SK-N-SH (cell line): ENCODE measurements around the gene GPC5. TPM values are rescaled to one million over a fixed set of nuclear protein-coding genes. Genes with fewer than 3 reads are reported as not detected.

Experiments
- CTCF ChIA-PET: fragments of 300-600, 350-600 bp; formaldehyde crosslinking; extraction: SDS; loops from one replicate; lab custom pipeline; 2021; lab: Yijun Ruan, JAX
- POLR2A ChIA-PET: fragments of 350-600 bp; sonication (Branson Sonifier 250); formaldehyde crosslinking; extraction: SDS; loops from one replicate; lab custom pipeline; 2020; ENCODE audit warnings: antibody characterized with exemption, inconsistent platforms; lab: Yijun Ruan, JAX
- DNase-seq: peaks from one replicate; pipeline ENCODE4 v3.0.0; 2012
- H2AFZ ChIP-seq: fragments of 200-600 bp; sonication (generic); 2 replicates; pipeline ENCODE4 v1.8.1; 2016; ENCODE audit warnings: antibody characterized with exemption, mild to moderate bottlenecking, low read depth
- H3F3A ChIP-seq: fragments of 200-600 bp; sonication (generic); replicated peaks from 2 replicates; pipeline ENCODE3; 2016; ENCODE audit warnings: antibody characterized with exemption, mild to moderate bottlenecking; ENCODE audit not compliant: insufficient read depth
- H3K27ac ChIP-seq, 2 experiments: fragments of 200-500 bp in 1 of 2; fragments of 200-600 bp in 1 of 2; sonication (Bioruptor generic) in 1 of 2; sonication (generic), shearing (Covaris generic) in 1 of 2; 2 replicates each; pipeline versions ENCODE4 v1.5.1 to v1.6.1; 2014 to 2016; ENCODE audit warnings: low read depth in 2 of 2, inconsistent platforms in 1 of 2, low read length in 1 of 2, mild to moderate bottlenecking in 1 of 2, mixed read lengths in 1 of 2
- H3K27me3 ChIP-seq: fragments of 200-600 bp; sonication (generic), shearing (Covaris generic); 2 replicates; pipeline ENCODE4 v1.6.1; 2016; ENCODE audit warnings: mixed run types; ENCODE audit not compliant: insufficient read depth
- H3K36me3 ChIP-seq, 2 experiments: fragments of 200-500 bp in 1 of 2; fragments of 200-600 bp in 1 of 2; sonication (Bioruptor generic) in 1 of 2; sonication (generic) in 1 of 2; replicated peaks in 1 of 2; 2 replicates each; pipeline versions ENCODE3 to v1.5.1; 2014 to 2016; ENCODE audit warnings: low read length in 1 of 2, mild to moderate bottlenecking in 1 of 2; ENCODE audit not compliant: insufficient read depth in 2 of 2, control insufficient read depth in 1 of 2
- H3K4me1 ChIP-seq, 2 experiments: fragments of 200-500 bp in 1 of 2; fragments of 200-600 bp in 1 of 2; sonication (Bioruptor generic) in 1 of 2; sonication (generic), shearing (Covaris generic) in 1 of 2; 2 replicates each; pipeline versions ENCODE4 v1.5.1 to v1.6.1; 2014 to 2016; ENCODE audit warnings: low read depth in 1 of 2, low read length in 1 of 2, mixed run types in 1 of 2; ENCODE audit not compliant: insufficient read depth in 2 of 2, control insufficient read depth in 1 of 2
- H3K4me2 ChIP-seq: fragments of 200-600 bp; sonication (generic), shearing (Covaris generic); 2 replicates; pipeline ENCODE4 v1.6.1; 2017; ENCODE audit warnings: mixed run types
- H3K4me3 ChIP-seq, 2 experiments: fragments of 200-500 bp in 1 of 2; fragments of 200-600 bp in 1 of 2; sonication (Bioruptor generic) in 1 of 2; sonication (generic), shearing (Covaris generic) in 1 of 2; 2 replicates each; pipeline versions ENCODE4 v1.5.1 to v1.8.1; 2014 to 2016; ENCODE audit warnings: low read depth in 2 of 2, inconsistent platforms in 1 of 2, low read length in 1 of 2, mild to moderate bottlenecking in 1 of 2, mixed read lengths in 1 of 2, moderate library complexity in 1 of 2
- H3K79me2 ChIP-seq: fragments of 200-600 bp; sonication (generic); 2 replicates; pipeline ENCODE4 v1.8.1; 2017; ENCODE audit warnings: mild to moderate bottlenecking; ENCODE audit not compliant: insufficient read depth
- H3K9ac ChIP-seq: fragments of 200-600 bp; sonication (generic); 2 replicates; pipeline ENCODE4 v1.6.1; 2017; ENCODE audit warnings: mixed run types
- H3K9me2 ChIP-seq: fragments of 200-600 bp; sonication (generic); 2 replicates; pipeline ENCODE4 v1.6.1; 2017; ENCODE audit warnings: mixed run types
- H3K9me3 ChIP-seq: fragments of 200-600 bp; sonication (generic); 2 replicates; pipeline ENCODE4 v1.6.1; 2017; ENCODE audit warnings: mixed run types, mild to moderate bottlenecking, moderate library complexity
- H4K20me1 ChIP-seq: fragments of 200-600 bp; sonication (generic); 2 replicates; pipeline ENCODE4 v1.6.1; 2017; ENCODE audit warnings: mild to moderate bottlenecking, mixed run types; ENCODE audit not compliant: insufficient read depth
- CTCF ChIP-seq: fragments of 200-600 bp; sonication (generic); IDR thresholded peaks from 2 replicates; pipeline ENCODE4 v1.6.1; 2017; ENCODE audit warnings: antibody characterized with exemption, mild to moderate bottlenecking, moderate library complexity
- EP300 ChIP-seq, 2 experiments: IDR thresholded peaks; 2 replicates each; pipeline versions ENCODE4 v1.4.0 to v1.6.1; 2012; ENCODE audit warnings: borderline replicate concordance in 1 of 2, low read depth in 1 of 2, low read length in 1 of 2
- EZH2phosphoT487 ChIP-seq: fragments of 200-600 bp; sonication (generic); IDR thresholded peaks from 2 replicates; pipeline ENCODE4 v1.6.1; 2017; ENCODE audit warnings: low read depth, mixed run types, mild to moderate bottlenecking, antibody characterized with exemption, moderate library complexity, borderline replicate concordance
- FOSL2 ChIP-seq: IDR thresholded peaks from 2 replicates; pipeline ENCODE4 v1.4.0; 2012; ENCODE audit warnings: low read depth, mild to moderate bottlenecking, moderate library complexity, borderline replicate concordance
- FOXJ3 ChIP-seq: sonication (generic); formaldehyde crosslinking; IDR thresholded peaks from 2 replicates; pipeline ENCODE4 v1.5.1; 2020; ENCODE audit warnings: mild to moderate bottlenecking, missing genetic modification reagents
- FOXM1 ChIP-seq: IDR thresholded peaks from 2 replicates; pipeline ENCODE4 v1.4.0; 2012; ENCODE audit warnings: low read depth, mild to moderate bottlenecking
- GABPA ChIP-seq: IDR thresholded peaks from 2 replicates; pipeline ENCODE4 v1.4.0; 2012; ENCODE audit warnings: low read depth, mild to moderate bottlenecking
- GATA2 ChIP-seq: sonication (generic); formaldehyde crosslinking; IDR thresholded peaks from 2 replicates; pipeline ENCODE4 v1.5.0; 2020; ENCODE audit warnings: mild to moderate bottlenecking, missing genetic modification reagents
- JUND ChIP-seq: IDR thresholded peaks from 2 replicates; pipeline ENCODE4 v1.4.0; 2012
- MEF2A ChIP-seq: IDR thresholded peaks from 2 replicates; pipeline ENCODE4 v1.4.0; 2012; ENCODE audit warnings: low read depth, borderline replicate concordance
- MXI1 ChIP-seq: IDR thresholded peaks from 2 replicates; pipeline ENCODE4 v1.6.1; 2012; ENCODE audit warnings: mild to moderate bottlenecking, low read depth, low read length, improper control_type of control experiment
- POLR2AphosphoS5 ChIP-seq: IDR thresholded peaks from 2 replicates; pipeline ENCODE4 v1.6.1; 2012; ENCODE audit warnings: low read depth, low read length
- RAD21 ChIP-seq: IDR thresholded peaks from 2 replicates; pipeline ENCODE4 v1.6.1; 2012; ENCODE audit warnings: mild to moderate bottlenecking, low read length
- RCOR1 ChIP-seq: fragments of 150-350 bp; IDR thresholded peaks from 2 replicates; pipeline ENCODE4 v1.6.1; 2017; ENCODE audit warnings: antibody characterized with exemption, low read length
- REST ChIP-seq: IDR thresholded peaks from 2 replicates; pipeline ENCODE4 v1.6.1; 2012; ENCODE audit warnings: mild to moderate bottlenecking, low read depth, low read length, moderate library complexity
- RXRA ChIP-seq: IDR thresholded peaks from 2 replicates; pipeline ENCODE4 v1.4.0; 2012; ENCODE audit warnings: low read depth, mild to moderate bottlenecking, borderline replicate concordance
- TCF12 ChIP-seq: IDR thresholded peaks from 2 replicates; pipeline ENCODE4 v1.4.0; 2012
- TEAD4 ChIP-seq: IDR thresholded peaks from 2 replicates; pipeline ENCODE4 v1.4.0; 2012; ENCODE audit warnings: mild to moderate bottlenecking, borderline replicate concordance; ENCODE audit not compliant: insufficient read depth
- USF1 ChIP-seq: IDR thresholded peaks from 2 replicates; pipeline ENCODE4 v1.4.0; 2012; ENCODE audit warnings: low read depth, borderline replicate concordance
- USF2 ChIP-seq: fragments of 150-350 bp; IDR thresholded peaks from 2 replicates; pipeline ENCODE4 v1.6.1; 2017; ENCODE audit warnings: antibody characterized with exemption, low read length, low read depth, borderline replicate concordance
- YY1 ChIP-seq: IDR thresholded peaks from 2 replicates; pipeline ENCODE4 v1.4.0; 2012; ENCODE audit warnings: low read depth, mild to moderate bottlenecking
- WGBS: methylation state at CpG from one replicate; pipeline ENCODE4 v1.1.6; 2017; ENCODE audit warnings: low lambda C conversion rate; 5-methylcytosine and 5-hydroxymethylcytosine counted together
- polyA plus RNA-seq, 3 experiments: library from polyadenylated mRNA; depleted of rRNA; stranded (reverse); fragments of >200 nt; gene quantifications; 2 replicates each; pipeline ENCODE4 v1.2.3, GENCODE V29; 2012

GPC5 gene
- polyA plus RNA-seq, 1 of the 3 experiments (the other 2 are of a cell fraction), result 0.03 TPM

GRCh38 chr13:91493442-91493841, 95.0 kb downstream of the GPC5 start:
- Histone ChIP-seq H3K4me3 (no peak overlapping the region), H3K9ac (no peak overlapping the region), H3K9me3 (no peaks in the 10 kb centered on the region), H3K4me2 (no peak overlapping the region), H4K20me1 (no peaks in the 10 kb centered on the region), H3K27me3 (no peaks in the 10 kb centered on the region), H3K4me1 (no peaks in the 10 kb centered on the region), H2AFZ (no peak overlapping the region), H3F3A (no peaks in the 10 kb centered on the region), H3K36me3 (no peaks in the 10 kb centered on the region), H3K27ac (no peak overlapping the region), H3K79me2 (no peaks in the 10 kb centered on the region), H3K9me2 (no peaks in the 10 kb centered on the region)
- CTCF ChIA-PET, result no interaction called here
- TF ChIP-seq USF2 (no peak), TEAD4 (no peak), GATA2 (CRISPR knock-in tag) (no peak), EP300 (IDR thresholded peaks at IDR 0.05; ENCODE audit: borderline replicate concordance in 1 of 2, low read depth in 1 of 2, low read length in 1 of 2) (no peak), MXI1 (no peak), GABPA (no peak), EZH2phosphoT487 (no peak), JUND (no peak), RXRA (no peak)
- POLR2A ChIA-PET, result no interaction called here
- no peak for DNase-seq
- 41% methylated on average over 5 of the region's 5 CpGs for WGBS

GRCh38 chr13:91498298-91498697, 99.9 kb downstream of the GPC5 start:
- Histone ChIP-seq H3K36me3 (no peaks in the 10 kb centered on the region), H3K27ac (no peak overlapping the region), H3K27me3 (no peaks in the 10 kb centered on the region), H2AFZ (no peak overlapping the region), H4K20me1 (no peaks in the 10 kb centered on the region), H3K4me3 (no peak overlapping the region), H3K9ac (no peak overlapping the region), H3K4me2 (no peak overlapping the region), H3K9me3 (no peaks in the 10 kb centered on the region), H3K79me2 (no peaks in the 10 kb centered on the region), H3K9me2 (no peaks in the 10 kb centered on the region), H3K4me1 (no peaks in the 10 kb centered on the region), H3F3A (no peaks in the 10 kb centered on the region)
- ChIA-PET CTCF (no interaction called here), POLR2A (no interaction called here)
- no peak for DNase-seq
- WGBS, result 52% methylated on average over 5 of the region's 5 CpGs
- no peak for TF ChIP-seq CTCF
- TF ChIP-seq USF1, result no peak
- TF ChIP-seq EP300 (IDR thresholded peaks at IDR 0.05; ENCODE audit: borderline replicate concordance in 1 of 2, low read depth in 1 of 2, low read length in 1 of 2), result no peak
- no peak for TF ChIP-seq FOXM1
- TF ChIP-seq FOSL2, result no peak
- no peak for TF ChIP-seq REST
- TF ChIP-seq POLR2AphosphoS5, result no peak
- no peak for TF ChIP-seq FOXJ3 (CRISPR knock-in tag)
- TF ChIP-seq RAD21, result no peak
- no peak for TF ChIP-seq RCOR1
- no peak for TF ChIP-seq GATA2 (CRISPR knock-in tag)
- no peak for TF ChIP-seq YY1
- TF ChIP-seq TCF12, result no peak
- TF ChIP-seq MEF2A, result no peak
